ENCODE data around the gene TM6SF1.
"Not testable (repeated sequence)": the region's sequence is repeated elsewhere in the genome, so short reads cannot be mapped to it uniquely, and the experiment has no call there.

TM6SF1 gene

GRCh38 chr15:83106994-83107840, at the start of gene TM6SF1:
Gene TM6SF1 (plus strand): TSS chr15:83107645. CDS start chr15:83107681, 36 bp downstream.
- DNase-seq (ENCODE audit: low read depth, low spot score) = no peak

GRCh38 chr15:83057696-83058376, 49.6 kb upstream of the TM6SF1 start:
- no peak for DNase-seq (ENCODE audit: low read depth, low spot score)

GRCh38 chr15:83061680-83062079, 45.8 kb upstream of the TM6SF1 start:
- no peak for DNase-seq (ENCODE audit: low read depth, low spot score)

- no peak for DNase-seq (ENCODE audit: low read depth, low spot score)
Measured at GRCh38 chr15:83062768-83063180, 44.7 kb upstream of the TM6SF1 start.

- DNase-seq (ENCODE audit: low read depth, low spot score) = no peak
Measured at GRCh38 chr15:83063551-83063950, 43.9 kb upstream of the TM6SF1 start.

- DNase-seq (ENCODE audit: low read depth, low spot score) = no peak
Measured at GRCh38 chr15:83064859-83065258, 42.6 kb upstream of the TM6SF1 start.

- no peak for DNase-seq (ENCODE audit: low read depth, low spot score)
Measured at GRCh38 chr15:83065431-83065830, 42.0 kb upstream of the TM6SF1 start.

- no peak for DNase-seq (ENCODE audit: low read depth, low spot score)
Measured at GRCh38 chr15:83066034-83066733, 41.3 kb upstream of the TM6SF1 start.

- DNase-seq (ENCODE audit: low read depth, low spot score) = peak; percentile 51
Measured at GRCh38 chr15:83066734-83067637, 40.5 kb upstream of the TM6SF1 start, which contains the start of gene BTBD1. Gene BTBD1 (minus strand): TSS chr15:83067252. CDS start chr15:83067151, 101 bp downstream.

- DNase-seq (ENCODE audit: low read depth, low spot score) = no peak
Measured at GRCh38 chr15:83067638-83067962, 39.8 kb upstream of the TM6SF1 start.

- no peak for DNase-seq (ENCODE audit: low read depth, low spot score)
Measured at GRCh38 chr15:83068054-83068453, 39.4 kb upstream of the TM6SF1 start.

GRCh38 chr15:83069211-83069642, 38.2 kb upstream of the TM6SF1 start:
- DNase-seq (ENCODE audit: low read depth, low spot score) = not testable (repeated sequence)

GRCh38 chr15:83077491-83078230, 29.8 kb upstream of the TM6SF1 start:
- no peak for DNase-seq (ENCODE audit: low read depth, low spot score)

- no peak for DNase-seq (ENCODE audit: low read depth, low spot score)
Measured at GRCh38 chr15:83078712-83079111, 28.7 kb upstream of the TM6SF1 start.

GRCh38 chr15:83081256-83082014, 26.0 kb upstream of the TM6SF1 start:
- DNase-seq (ENCODE audit: low read depth, low spot score) = no peak

- DNase-seq (ENCODE audit: low read depth, low spot score) = no peak
Measured at GRCh38 chr15:83082730-83083386, 24.6 kb upstream of the TM6SF1 start.

- not testable (repeated sequence) for DNase-seq (ENCODE audit: low read depth, low spot score)
Measured at GRCh38 chr15:83085461-83085860, 22.0 kb upstream of the TM6SF1 start.

- DNase-seq (ENCODE audit: low read depth, low spot score) = not testable (repeated sequence)
Measured at GRCh38 chr15:83085864-83086552, 21.4 kb upstream of the TM6SF1 start.

- no peak for DNase-seq (ENCODE audit: low read depth, low spot score)
Measured at GRCh38 chr15:83087576-83087975, 19.9 kb upstream of the TM6SF1 start.

Measured in activated CD4-positive, CD25-positive, alpha-beta regulatory T cell treated with anti-CD3 and anti-CD28 coated beads, Interleukin-2, amount 50 U/mL, for 16 hours (primary cell).